NCI-H526 treated with DMSO at 0.1 percent for 48 hours (cell line): ENCODE measurements around the gene STPG4.
"Not testable (repeated sequence)": the region's sequence is repeated elsewhere in the genome, so short reads cannot be mapped to it uniquely, and the experiment has no call there.

Experiments used
- DNase-seq: peaks from one replicate; lab custom pipeline; 2025; lab: John Stamatoyannopoulos, UW

The STPG4 gene

GRCh38 chr2:47172922-47173695, 18.0 kb upstream of the STPG4 start:
- no peak for DNase-seq

GRCh38 chr2:47172156-47172921, 17.2 kb upstream of the STPG4 start:
- no peak for DNase-seq

- DNase-seq: no peak
Observed at GRCh38 chr2:47169784-47170183, 14.7 kb upstream of the STPG4 start.

GRCh38 chr2:47168895-47169294, 13.8 kb upstream of the STPG4 start:
- DNase-seq: not testable (repeated sequence)

- no peak for DNase-seq
Observed at GRCh38 chr2:47167149-47167548, 12.0 kb upstream of the STPG4 start.

- no peak for DNase-seq
Observed at GRCh38 chr2:47165001-47165555, 10.0 kb upstream of the STPG4 start.

GRCh38 chr2:47162780-47163179, 7.7 kb upstream of the STPG4 start:
- no peak for DNase-seq

- DNase-seq: no peak
Observed at GRCh38 chr2:47161475-47161874, 6.4 kb upstream of the STPG4 start.

GRCh38 chr2:47160660-47161059, 5.6 kb upstream of the STPG4 start:
- no peak for DNase-seq

GRCh38 chr2:47160211-47160610, 5.1 kb upstream of the STPG4 start:
- DNase-seq: no peak

GRCh38 chr2:47159627-47160026, 4.5 kb upstream of the STPG4 start:
- no peak for DNase-seq

- DNase-seq: no peak
Observed at GRCh38 chr2:47158576-47158975, 3.5 kb upstream of the STPG4 start.

- no peak for DNase-seq
Observed at GRCh38 chr2:47152803-47153202, 2.3 kb downstream of the STPG4 start.

- no peak for DNase-seq
Observed at GRCh38 chr2:47150175-47150574, 4.9 kb downstream of the STPG4 start.

- no peak for DNase-seq
Observed at GRCh38 chr2:47147021-47147420, 8.1 kb downstream of the STPG4 start.

- no peak for DNase-seq
Observed at GRCh38 chr2:47145466-47145865, 9.6 kb downstream of the STPG4 start.

GRCh38 chr2:47141520-47141919, 13.6 kb downstream of the STPG4 start:
- DNase-seq: no peak

- no peak for DNase-seq
Observed at GRCh38 chr2:47134386-47135090, 20.6 kb downstream of the STPG4 start.

- no peak for DNase-seq
Observed at GRCh38 chr2:47133046-47133445, 22.1 kb downstream of the STPG4 start.

GRCh38 chr2:47129191-47129706, 25.9 kb downstream of the STPG4 start:
- no peak for DNase-seq

GRCh38 chr2:47128705-47129104, 26.4 kb downstream of the STPG4 start:
- no peak for DNase-seq

GRCh38 chr2:47127862-47128543, 27.1 kb downstream of the STPG4 start:
- no peak for DNase-seq
